ENCODE results near the gene ACTL9. TPM values are rescaled to one million over a fixed set of nuclear protein-coding genes. Genes with fewer than 3 reads are reported as not detected.

The ACTL9 gene
- total and polyA plus RNA-seq, 9 donors, result not detected

Other genes starting within 250 kb of the ACTL9 start
- gene PRAM1, start 196.2 kb downstream of the ACTL9 start, total RNA-seq, result 0.31 TPM
- gene PRAM1, start 196.2 kb downstream of the ACTL9 start, polyA plus RNA-seq (ENCODE audit: insufficient read depth in 1 of 8, insufficient read length in 8 of 8, low replicate concordance in 1 of 8), result 1 to 10 TPM in 7 of 8 donors, under 1 TPM in 1; 0.86 to 2.1 (median 1.7) TPM
- gene ZNF414, start 184.6 kb downstream of the ACTL9 start, total RNA-seq, result 2.8 TPM
- gene ZNF414, start 184.6 kb downstream of the ACTL9 start, polyA plus RNA-seq (ENCODE audit: insufficient read depth in 1 of 8, insufficient read length in 8 of 8, low replicate concordance in 1 of 8), result 10 to 100 TPM; 13.5 to 19.0 (median 15.3) TPM
- gene MYO1F, start 121.4 kb downstream of the ACTL9 start, total RNA-seq, result 2.3 TPM
- 1 to 10 TPM; 3.1 to 9.2 (median 5.3) TPM for gene MYO1F, start 121.4 kb downstream of the ACTL9 start, polyA plus RNA-seq (ENCODE audit: insufficient read depth in 1 of 8, insufficient read length in 8 of 8, low replicate concordance in 1 of 8)
- gene ADAMTS10, start 88.1 kb downstream of the ACTL9 start, total RNA-seq, result 28.1 TPM
- 10 to 100 TPM; 25.2 to 40.4 (median 33.4) TPM for gene ADAMTS10, start 88.1 kb downstream of the ACTL9 start, polyA plus RNA-seq (ENCODE audit: insufficient read depth in 1 of 8, insufficient read length in 8 of 8, low replicate concordance in 1 of 8)
- gene NFILZ, start 68.2 kb downstream of the ACTL9 start, total RNA-seq, result not detected
- gene NFILZ, start 68.2 kb downstream of the ACTL9 start, polyA plus RNA-seq (ENCODE audit: insufficient read depth in 1 of 8, insufficient read length in 8 of 8, low replicate concordance in 1 of 8), result not detected
- not detected for gene OR2Z1, start 22.8 kb upstream of the ACTL9 start, total RNA-seq
- not detected for gene OR2Z1, start 22.8 kb upstream of the ACTL9 start, polyA plus RNA-seq (ENCODE audit: insufficient read depth in 1 of 8, insufficient read length in 8 of 8, low replicate concordance in 1 of 8)
- 25.8 TPM for gene ZNF558, start 133.5 kb upstream of the ACTL9 start, total RNA-seq
- 10 to 100 TPM; 16.1 to 25.8 (median 20.3) TPM for gene ZNF558, start 133.5 kb upstream of the ACTL9 start, polyA plus RNA-seq (ENCODE audit: insufficient read depth in 1 of 8, insufficient read length in 8 of 8, low replicate concordance in 1 of 8)
- gene MBD3L1, start 133.6 kb upstream of the ACTL9 start, total RNA-seq, result not detected
- gene MBD3L1, start 133.6 kb upstream of the ACTL9 start, polyA plus RNA-seq (ENCODE audit: insufficient read depth in 1 of 8, insufficient read length in 8 of 8, low replicate concordance in 1 of 8), result not detected

Measured in muscle of leg (tissue), 9 donors.